ENCODE data around the gene ABHD1.

GRCh38 chr2:27170581-27171337 lies 47.1 kb downstream of the ABHD1 start:
- TF ChIP-seq REST (IDR thresholded peaks at IDR 0.05) (no peak), CTCF (IDR thresholded peaks at IDR 0.05; ENCODE audit: low read depth, low read length, missing input control) (no peak), RXRA (IDR thresholded peaks at IDR 0.05) (no peak), ATF3 (IDR thresholded peaks at IDR 0.05) (no peak), EGR1 (IDR thresholded peaks at IDR 0.05; ENCODE audit: low read depth in 2 of 2) (no peak)
